SU-DHL-6 (cell line): ENCODE results near the gene APLNR.

Source experiments
- EZH2phosphoT487 ChIP-seq: fragments of 200-600 bp; sonication (generic), shearing (Covaris generic); conservative IDR thresholded peaks from 2 replicates; pipeline ENCODE4 v1.6.1; 2018; ENCODE audit warnings: mild to moderate bottlenecking, antibody characterized with exemption, low read length, moderate library complexity, mixed read lengths
- TF ChIP-seq, protein P1 (sequence below): fragments of 200-600 bp; sonication (generic); IDR thresholded peaks from one replicate; pipeline ENCODE4 v1.5.1; 2017; ENCODE audit warnings: antibody characterized with exemption, mild to moderate bottlenecking, low read length, moderate library complexity; ENCODE audit not compliant: insufficient read depth, poor library complexity, severe bottlenecking

DNA sequence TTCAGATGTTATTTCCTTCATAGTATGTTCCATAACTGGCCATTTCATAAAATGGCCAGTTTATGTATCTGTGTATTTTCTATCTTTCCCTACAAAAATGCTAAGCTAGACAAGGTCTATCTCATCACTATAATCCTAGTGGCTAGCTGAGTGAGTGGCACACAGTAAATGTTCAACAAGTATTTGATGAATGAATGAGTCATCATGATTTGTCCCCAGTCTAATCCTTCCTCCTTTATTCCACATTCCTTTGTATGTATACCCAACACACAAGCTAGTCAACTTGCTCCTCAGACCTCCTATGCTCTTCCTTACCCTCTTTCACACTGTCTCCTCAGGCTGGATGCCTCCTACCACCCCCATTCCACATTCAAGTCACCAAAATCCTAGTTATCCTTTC is 12.5 kb downstream of the APLNR start:
- TF ChIP-seq, protein P1, sequence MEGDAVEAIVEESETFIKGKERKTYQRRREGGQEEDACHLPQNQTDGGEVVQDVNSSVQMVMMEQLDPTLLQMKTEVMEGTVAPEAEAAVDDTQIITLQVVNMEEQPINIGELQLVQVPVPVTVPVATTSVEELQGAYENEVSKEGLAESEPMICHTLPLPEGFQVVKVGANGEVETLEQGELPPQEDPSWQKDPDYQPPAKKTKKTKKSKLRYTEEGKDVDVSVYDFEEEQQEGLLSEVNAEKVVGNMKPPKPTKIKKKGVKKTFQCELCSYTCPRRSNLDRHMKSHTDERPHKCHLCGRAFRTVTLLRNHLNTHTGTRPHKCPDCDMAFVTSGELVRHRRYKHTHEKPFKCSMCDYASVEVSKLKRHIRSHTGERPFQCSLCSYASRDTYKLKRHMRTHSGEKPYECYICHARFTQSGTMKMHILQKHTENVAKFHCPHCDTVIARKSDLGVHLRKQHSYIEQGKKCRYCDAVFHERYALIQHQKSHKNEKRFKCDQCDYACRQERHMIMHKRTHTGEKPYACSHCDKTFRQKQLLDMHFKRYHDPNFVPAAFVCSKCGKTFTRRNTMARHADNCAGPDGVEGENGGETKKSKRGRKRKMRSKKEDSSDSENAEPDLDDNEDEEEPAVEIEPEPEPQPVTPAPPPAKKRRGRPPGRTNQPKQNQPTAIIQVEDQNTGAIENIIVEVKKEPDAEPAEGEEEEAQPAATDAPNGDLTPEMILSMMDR: no peak
- TF ChIP-seq EZH2phosphoT487: no peak
